Thymus (tissue), 11 donors: ENCODE measurements around the gene DOCK4. TPM values are rescaled to one million over a fixed set of nuclear protein-coding genes. Genes with fewer than 3 reads are reported as not detected.

Experiments used
- DNase-seq, 9 donors: peaks; one replicate each; pipeline ENCODE4 v3.0.0-alpha.2; 2013; ENCODE audit warnings: low spot score in 9 of 9, low read depth in 6 of 9, missing footprints in 1 of 9
- H3K27ac ChIP-seq, 2 donors: one replicate each; pipeline ENCODE4 v1.5.1; 2013; ENCODE audit warnings: control low read depth in 1 of 2, low read depth in 1 of 2, low read length in 1 of 2, mild to moderate bottlenecking in 1 of 2, moderate library complexity in 1 of 2
- H3K27me3 ChIP-seq, 2 donors: one replicate each; pipeline ENCODE4 v1.5.1; 2013; ENCODE audit warnings: low read length in 1 of 2; ENCODE audit not compliant: control insufficient read depth in 2 of 2, insufficient read depth in 1 of 2
- H3K36me3 ChIP-seq, 2 donors: one replicate each; pipeline ENCODE4 v1.5.1; 2013; ENCODE audit warnings: low read length in 1 of 2, mild to moderate bottlenecking in 1 of 2, moderate library complexity in 1 of 2; ENCODE audit not compliant: control insufficient read depth in 2 of 2, insufficient read depth in 2 of 2
- H3K4me1 ChIP-seq, 2 donors: one replicate each; pipeline ENCODE4 v1.5.1; 2013; ENCODE audit warnings: low read length in 2 of 2; ENCODE audit not compliant: control insufficient read depth in 2 of 2, insufficient read depth in 2 of 2
- H3K4me3 ChIP-seq, 2 donors: one replicate each; pipeline ENCODE4 v1.5.1; 2013; ENCODE audit warnings: low read length in 2 of 2, control low read depth in 1 of 2, mild to moderate bottlenecking in 1 of 2
- H3K9me3 ChIP-seq, 2 donors: one replicate each; pipeline ENCODE4 v1.5.1; 2013; ENCODE audit warnings: low read length in 1 of 2, mild to moderate bottlenecking in 1 of 2; ENCODE audit not compliant: control insufficient read depth in 2 of 2, insufficient read depth in 1 of 2
- WGBS: extraction: QIAGEN DNeasy Blood & Tissue Kit; methylation state at CpG from one replicate; pipeline ENCODE4 v1.1.7; 2013; 5-methylcytosine and 5-hydroxymethylcytosine counted together
- polyA plus RNA-seq: library from polyadenylated mRNA; stranded (reverse); fragments of 200-250 nt; gene quantifications from one replicate; pipeline ENCODE4 v1.2.3, GENCODE V29; 2013
- total RNA-seq: library from RNA; stranded (reverse); fragments of 120-200 nt; gene quantifications from one replicate; pipeline ENCODE4 v1.2.4, GENCODE V29; 2013
- donor health status: healthy.

The DOCK4 gene
- total and polyA plus RNA-seq, 2 donors = 3.5 to 4.7 TPM

- WGBS = 100% methylated on average over 1 of the region's 1 CpG
- Histone ChIP-seq H3K4me3 (no peak overlapping the region), H3K27me3 (peaks cover 13 to 16% of the 10 kb centered on the region in 2 donors)
These were observed 6.5 kb downstream of the DOCK4 start for GRCh38 chr7:112199672-112200071.

DNA sequence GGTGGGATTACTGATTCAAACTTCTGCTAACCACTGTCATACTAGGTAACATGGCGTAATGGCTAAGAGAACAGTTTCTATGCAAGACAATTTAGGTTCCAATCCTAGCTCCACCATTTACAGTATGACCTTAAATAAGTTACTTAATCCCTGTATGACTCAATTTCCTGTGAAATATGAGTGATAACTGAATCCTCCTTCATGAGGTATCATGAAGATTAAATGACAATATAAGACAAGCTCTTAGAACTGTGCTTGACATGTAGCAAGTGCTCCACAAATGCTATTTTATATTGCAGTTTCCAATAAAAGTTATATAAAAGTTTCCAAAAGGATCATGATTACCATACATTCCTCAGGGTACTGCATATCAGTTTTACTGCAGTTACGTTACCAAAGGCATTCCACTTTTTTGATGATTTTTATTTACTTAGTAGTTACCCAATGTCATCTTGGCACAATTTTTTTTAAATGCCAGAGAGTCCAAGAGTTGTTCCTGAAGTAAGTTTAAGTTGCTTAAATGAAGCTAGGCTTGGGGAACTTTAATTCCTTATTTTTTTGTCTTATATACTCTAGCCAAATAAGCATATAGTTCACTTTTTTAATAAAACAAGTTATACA is 7.1 kb downstream of the DOCK4 start:
- 93% methylated on average over 2 of the region's 2 CpGs for WGBS
- H3K27ac ChIP-seq = no peak overlapping the region

More at GRCh38 chr7:112199672-112200071, 6.5 kb downstream of the DOCK4 start:
- no peak for DNase-seq
- Histone ChIP-seq H3K36me3 (no peaks in the 10 kb centered on the region), H3K4me1 (peaks cover 3 to 9% of the 10 kb centered on the region in 2 donors), H3K9me3 (no peaks in the 10 kb centered on the region), H3K27ac (no peak overlapping the region)

GRCh38 chr7:112197322-112197721 is 8.9 kb downstream of the DOCK4 start:
- DNase-seq = no peak
- no peak overlapping the region for H3K4me3 ChIP-seq
- WGBS = 95% methylated on average over 6 of the region's 6 CpGs
- no peaks in the 10 kb centered on the region for H3K4me1 ChIP-seq
- H3K27me3 ChIP-seq = no peaks in the 10 kb centered on the region
- H3K36me3 ChIP-seq = no peaks in the 10 kb centered on the region
- no peak overlapping the region for H3K27ac ChIP-seq
- H3K9me3 ChIP-seq = no peaks in the 10 kb centered on the region

More for the DNA sequence above, 7.1 kb downstream of the DOCK4 start:
- Histone ChIP-seq H3K36me3 (no peaks in the 10 kb centered on the region), H3K4me1 (peaks cover 0 to 4% of the 10 kb centered on the region in 2 donors), H3K27me3 (peaks cover 8 to 11% of the 10 kb centered on the region in 2 donors), H3K9me3 (no peaks in the 10 kb centered on the region), H3K4me3 (no peak overlapping the region)
- DNase-seq = no peak

- H3K27ac ChIP-seq = no peak overlapping the region
- H3K9me3 ChIP-seq = no peaks in the 10 kb centered on the region
- no peak for DNase-seq
- no peaks in the 10 kb centered on the region for H3K4me1 ChIP-seq
- 94% methylated on average over 5 of the region's 5 CpGs for WGBS
- no peaks in the 10 kb centered on the region for H3K27me3 ChIP-seq
- H3K4me3 ChIP-seq = no peak overlapping the region
- H3K36me3 ChIP-seq = no peaks in the 10 kb centered on the region
These were observed 10.5 kb downstream of the DOCK4 start for GRCh38 chr7:112195717-112196116.

GRCh38 chr7:112193915-112194502 is 12.2 kb downstream of the DOCK4 start:
- no peak for DNase-seq
- Histone ChIP-seq H3K36me3 (no peaks in the 10 kb centered on the region), H3K9me3 (no peaks in the 10 kb centered on the region), H3K27me3 (no peaks in the 10 kb centered on the region), H3K4me3 (no peak overlapping the region), H3K27ac (no peak overlapping the region), H3K4me1 (no peaks in the 10 kb centered on the region)

DNA sequence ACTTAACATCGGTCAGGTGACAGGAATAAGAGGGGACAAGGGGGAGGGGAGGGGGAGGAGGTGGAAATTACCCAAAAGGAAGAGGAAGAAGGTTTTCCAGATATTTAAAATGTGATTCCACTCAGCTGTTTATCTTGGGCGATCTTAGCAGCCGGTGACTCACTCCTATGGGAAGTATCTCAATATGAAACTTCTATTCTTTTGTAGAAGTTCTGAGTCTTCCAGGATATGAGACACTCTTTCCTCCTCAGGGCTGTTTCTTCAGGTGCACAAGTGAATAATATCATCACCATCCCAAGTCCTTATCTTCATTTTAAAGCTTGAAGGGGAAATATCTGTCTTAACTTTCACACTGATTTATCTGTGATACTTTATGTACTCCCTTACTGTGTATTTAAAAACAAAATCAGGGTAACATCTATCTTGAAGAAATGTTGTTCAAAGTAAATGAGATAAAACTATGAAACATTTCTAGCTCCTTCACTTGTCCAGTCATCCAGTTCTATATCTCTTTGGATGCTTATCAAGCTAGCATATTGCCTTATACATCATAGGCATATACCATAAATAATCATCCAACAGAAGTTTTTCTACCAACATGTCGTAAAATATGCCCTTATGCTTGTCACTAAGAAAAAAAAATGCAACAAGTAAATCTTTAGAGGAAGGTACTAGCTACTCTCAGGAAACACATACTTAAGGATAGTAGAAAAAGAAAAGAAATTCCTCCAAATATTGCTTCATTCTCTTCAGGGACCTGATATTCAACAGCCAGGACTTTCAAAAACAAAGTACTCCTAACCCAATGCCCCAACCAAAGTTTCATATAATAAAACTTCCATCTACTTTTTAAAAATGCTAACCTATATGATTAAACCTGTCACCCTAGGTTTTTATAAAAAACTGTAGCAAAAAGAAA is 13.7 kb downstream of the DOCK4 start:
- Histone ChIP-seq H3K4me3 (no peak overlapping the region), H3K27me3 (no peaks in the 10 kb centered on the region), H3K4me1 (no peaks in the 10 kb centered on the region), H3K9me3 (no peaks in the 10 kb centered on the region), H3K36me3 (no peaks in the 10 kb centered on the region), H3K27ac (no peak overlapping the region)
- no peak for DNase-seq
- WGBS = 88% methylated on average over 4 of the region's 4 CpGs

DNA sequence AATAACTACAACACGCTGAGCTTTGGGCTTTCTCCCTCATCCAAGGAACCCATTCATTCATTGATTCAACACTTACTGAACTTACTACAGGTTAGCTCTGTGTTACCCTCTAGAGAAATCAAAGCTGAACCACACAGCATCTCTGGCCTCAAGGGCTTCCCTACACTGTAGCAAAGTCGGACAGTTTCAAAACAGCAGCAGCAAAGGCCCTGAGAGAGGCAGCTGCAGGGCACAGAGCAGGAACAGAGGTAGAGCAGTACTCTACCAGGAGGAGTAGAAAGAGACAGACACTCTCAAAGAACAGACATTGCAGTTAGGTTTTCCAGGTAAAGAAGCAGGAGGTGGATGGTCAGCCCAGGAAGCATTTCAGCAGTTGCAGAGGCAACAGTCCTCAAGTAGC is 16.1 kb downstream of the DOCK4 start:
- Histone ChIP-seq H3K4me3 (no peak overlapping the region), H3K27me3 (no peaks in the 10 kb centered on the region), H3K4me1 (no peaks in the 10 kb centered on the region), H3K27ac (no peak overlapping the region), H3K9me3 (no peaks in the 10 kb centered on the region), H3K36me3 (no peaks in the 10 kb centered on the region)
- WGBS = 95% methylated on average over 2 of the region's 2 CpGs
- no peak for DNase-seq

GRCh38 chr7:112189691-112190090 is 16.5 kb downstream of the DOCK4 start:
- no peak for DNase-seq
- Histone ChIP-seq H3K27me3 (no peaks in the 10 kb centered on the region), H3K4me1 (no peaks in the 10 kb centered on the region), H3K27ac (no peak overlapping the region), H3K36me3 (no peaks in the 10 kb centered on the region), H3K4me3 (no peak overlapping the region), H3K9me3 (no peaks in the 10 kb centered on the region)
- 98% methylated on average over 5 of the region's 5 CpGs for WGBS

DNA sequence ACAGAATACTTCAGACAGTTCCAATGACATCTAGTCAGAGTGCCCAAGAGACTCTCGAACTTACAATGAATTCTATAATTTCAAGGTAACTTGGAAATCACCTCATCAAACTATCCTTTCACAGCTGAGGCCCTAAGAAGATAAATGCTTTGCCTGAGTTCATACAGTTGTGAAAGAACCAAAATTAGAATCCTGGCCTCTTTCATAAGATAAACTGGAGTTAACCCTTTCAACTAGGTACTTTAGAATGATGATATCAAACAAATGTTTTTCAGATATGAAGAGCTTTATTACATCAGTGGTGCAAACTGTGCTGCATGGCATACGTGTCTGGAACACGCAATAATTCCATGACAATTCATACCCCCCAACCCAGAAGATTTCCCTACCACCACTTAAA is 17.9 kb downstream of the DOCK4 start:
- Histone ChIP-seq H3K27me3 (no peaks in the 10 kb centered on the region), H3K27ac (no peak overlapping the region), H3K4me3 (no peak overlapping the region), H3K9me3 (no peaks in the 10 kb centered on the region), H3K4me1 (no peaks in the 10 kb centered on the region), H3K36me3 (no peaks in the 10 kb centered on the region)
- 96% methylated on average over 3 of the region's 3 CpGs for WGBS
- DNase-seq = no peak
